ENCODE measurements around the gene ACTL8. TPM values are rescaled to one million over a fixed set of nuclear protein-coding genes. Genes with fewer than 3 reads are reported as not detected.

Gene ACTL8
- total and polyA plus RNA-seq, 2 of the 4 experiments (the other 2 are of a cell fraction), result under 0.01 to 0.07 TPM

GRCh38 chr1:17795081-17795809, 40.1 kb downstream of the ACTL8 start:
- Histone ChIP-seq H4K91ac (ENCODE audit: insufficient read depth, low read depth, low read length) (no peak overlapping the region), H3K4me2 (ENCODE audit: low read depth, low read length) (no peak overlapping the region), H3K23ac (ENCODE audit: low read depth, low read length) (no peak overlapping the region), H3K9me3 (ENCODE audit: control insufficient read depth, insufficient read depth, low read length) (no peaks in the 10 kb centered on the region), H3K14ac (replicated peaks; ENCODE audit: low read depth, low read length) (no peak overlapping the region), H2AK9ac (replicated peaks; ENCODE audit: low read depth, low read length, poor library complexity) (no peak overlapping the region), H3K79me1 (ENCODE audit: low read depth in 1 of 2, low read length in 2 of 2) (no peaks in the 10 kb centered on the region), H3K9ac (ENCODE audit: low read depth, low read length) (no peak overlapping the region), H2AK5ac (ENCODE audit: low read depth, low read length) (no peak overlapping the region), H4K20me1 (ENCODE audit: insufficient read depth, low read length) (no peaks in the 10 kb centered on the region), H3K36me3 (ENCODE audit: control insufficient read depth, insufficient read depth, low read length) (no peaks in the 10 kb centered on the region), H2BK20ac (ENCODE audit: low read depth, low read length) (no peak overlapping the region), H2BK5ac (ENCODE audit: low read depth, low read length, poor library complexity, severe bottlenecking) (no peak overlapping the region), H4K8ac (ENCODE audit: low read depth in 2 of 2, low read length in 2 of 2) (no peak overlapping the region), H3K18ac (ENCODE audit: low read depth, low read length) (no peak overlapping the region), H3K27ac (ENCODE audit: insufficient read depth, low read length) (no peak overlapping the region), H3K4me1 (ENCODE audit: control insufficient read depth, insufficient read depth, low read length) (no peaks in the 10 kb centered on the region), H3K9me1 (ENCODE audit: insufficient read depth, low read length) (no peaks in the 10 kb centered on the region), H3K56ac (ENCODE audit: extremely low read depth, insufficient read depth, low read length) (no peak overlapping the region), H3K27me3 (ENCODE audit: control insufficient read depth, insufficient read depth, low read length) (peaks cover 6% of the 10 kb centered on the region; the same call in 1 of the 2 replicates), H2AFZ (replicated peaks; ENCODE audit: low read length, poor library complexity) (no peak overlapping the region), H3K4ac (ENCODE audit: low read depth, low read length) (no peak overlapping the region), H2BK15ac (ENCODE audit: low read depth, low read length) (no peak overlapping the region), H2BK120ac (ENCODE audit: low read depth, low read length) (no peak overlapping the region), H3K4me3 (ENCODE audit: insufficient read depth, low read depth, low read length) (no peak overlapping the region), H4K5ac (ENCODE audit: low read depth, low read length) (no peak overlapping the region)
- dilution Hi-C loops (cut with HindIII; ENCODE audit: low sequenced_read_pairs, unreplicated experiment), result no loop called here
- no peak for TF ChIP-seq SMC3 (IDR thresholded peaks at IDR 0.05; ENCODE audit: low read depth, low read length)
- no peak for TF ChIP-seq MXI1 (IDR thresholded peaks at IDR 0.05; ENCODE audit: borderline replicate concordance, low read depth, low read length)
- no peak for TF ChIP-seq NFE2L2 (IDR thresholded peaks at IDR 0.05; ENCODE audit: low read depth, low read length)
- DNase-seq, result no peak
- intact Hi-C loops (cut with micrococcal nuclease), result no loop called here
- POLR2A ChIA-PET (ENCODE audit: unreplicated experiment), result no interaction called here
- CTCF ChIA-PET, result no interaction called here
- BruUV-seq (replicated peaks), result no TSS peak
- in situ Hi-C loops (cut with MboI; ENCODE audit: low sequenced_read_pairs), result no loop called here
- no peak for ATAC-seq (ENCODE audit: low read depth)
- WGBS, 2 experiments (ENCODE audit: extremely low coverage in 2 of 2, insufficient read length in 1 of 2), result 70% methylated on average over 4 of the region's 15 CpGs; no CpG with 5 or more reads in 1 of the 2 experiments

Measured in IMR-90 (cell line).